Suprapubic skin (tissue), 4 donors: Measurements from ENCODE around the gene ZFP28. TPM values are rescaled to one million over a fixed set of nuclear protein-coding genes. Genes with fewer than 3 reads are reported as not detected.

ENCODE experiments used
- DNase-seq, 2 donors: peaks; one replicate each; pipeline ENCODE4 v3.0.0-alpha.2; 2019; ENCODE audit warnings: low spot score in 2 of 2
- H3K27ac ChIP-seq: fragments of 200-600 bp; sonication (generic); one replicate; pipeline ENCODE4 v1.5.1; 2019
- H3K27me3 ChIP-seq: fragments of 200-600 bp; sonication (generic); one replicate; pipeline ENCODE4 v1.5.1; 2019
- H3K36me3 ChIP-seq: fragments of 200-600 bp; sonication (generic); one replicate; pipeline ENCODE4 v1.5.1; 2019
- H3K4me1 ChIP-seq: fragments of 200-600 bp; sonication (generic); one replicate; pipeline ENCODE4 v1.5.1; 2019
- H3K4me3 ChIP-seq: fragments of 200-600 bp; sonication (generic); one replicate; pipeline ENCODE4 v1.5.1; 2019; ENCODE audit warnings: mild to moderate bottlenecking
- H3K9me3 ChIP-seq: fragments of 200-600 bp; sonication (generic); one replicate; pipeline ENCODE4 v1.5.1; 2019
- EP300 ChIP-seq: sonication (generic); formaldehyde crosslinking; IDR thresholded peaks from one replicate; pipeline ENCODE4 v1.6.1; 2017; ENCODE audit warnings: antibody characterized with exemption
- POLR2A ChIP-seq, 2 donors: fragments of 450-650 bp; IDR thresholded peaks; one replicate each; pipeline ENCODE4 v1.6.1; 2017; ENCODE audit warnings: antibody characterized with exemption in 2 of 2, mild to moderate bottlenecking in 2 of 2, moderate library complexity in 2 of 2
- POLR2AphosphoS5 ChIP-seq, 3 donors: sonication (generic); formaldehyde crosslinking; IDR thresholded peaks; one replicate each; pipeline ENCODE4 v1.6.1; 2017; ENCODE audit warnings: antibody characterized with exemption in 3 of 3
- WGBS: methylation state at CpG from one replicate; pipeline ENCODE4 v1.1.5; 2018; 5-methylcytosine and 5-hydroxymethylcytosine counted together
- total RNA-seq, 4 donors: library from RNA; depleted of rRNA; stranded (reverse); fragments of >200 nt; gene quantifications; one replicate each; pipeline ENCODE4 v1.1.0, GENCODE V29; 2016
- TF ChIP-seq, protein P1 (sequence below), 2 donors: fragments of 200-600 bp in 1 of 2; fragments of 450-650 bp in 1 of 2; sonication (generic) in 1 of 2; IDR thresholded peaks; one replicate each; pipeline ENCODE4 v1.5.1; 2016 to 2019; ENCODE audit warnings: antibody characterized with exemption in 2 of 2, mild to moderate bottlenecking in 1 of 2, moderate library complexity in 1 of 2

Gene ZFP28
- total RNA-seq, 4 donors from 2014 or later: 3.3 to 15.2 (median 5.0) TPM

DNA sequence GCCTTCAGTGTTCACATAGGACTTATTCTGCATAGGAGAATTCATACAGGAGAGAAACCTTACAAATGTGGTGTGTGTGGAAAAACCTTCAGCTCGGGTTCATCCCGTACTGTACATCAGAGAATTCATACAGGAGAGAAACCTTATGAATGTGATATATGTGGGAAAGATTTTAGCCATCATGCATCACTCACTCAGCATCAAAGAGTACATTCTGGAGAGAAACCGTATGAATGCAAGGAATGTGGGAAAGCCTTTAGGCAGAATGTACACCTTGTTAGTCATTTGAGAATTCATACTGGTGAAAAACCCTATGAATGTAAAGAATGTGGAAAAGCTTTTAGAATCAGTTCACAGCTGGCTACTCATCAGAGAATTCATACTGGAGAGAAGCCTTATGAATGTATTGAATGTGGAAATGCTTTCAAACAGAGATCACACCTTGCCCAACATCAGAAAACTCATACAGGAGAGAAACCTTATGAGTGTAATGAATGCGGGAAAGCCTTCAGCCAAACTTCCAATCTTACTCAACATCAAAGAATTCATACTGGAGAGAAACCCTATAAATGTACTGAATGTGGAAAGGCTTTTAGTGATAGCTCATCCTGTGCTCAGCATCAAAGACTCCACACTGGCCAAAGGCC is 13.4 kb upstream of the ZFP28 start:
- peaks cover 30% of the 10 kb centered on the region for H3K36me3 ChIP-seq
- TF ChIP-seq EP300: no peak
- TF ChIP-seq POLR2AphosphoS5 (IDR thresholded peaks at IDR 0.05): no peak
- TF ChIP-seq POLR2A (IDR thresholded peaks at IDR 0.05): no peak
- TF ChIP-seq, protein P1, sequence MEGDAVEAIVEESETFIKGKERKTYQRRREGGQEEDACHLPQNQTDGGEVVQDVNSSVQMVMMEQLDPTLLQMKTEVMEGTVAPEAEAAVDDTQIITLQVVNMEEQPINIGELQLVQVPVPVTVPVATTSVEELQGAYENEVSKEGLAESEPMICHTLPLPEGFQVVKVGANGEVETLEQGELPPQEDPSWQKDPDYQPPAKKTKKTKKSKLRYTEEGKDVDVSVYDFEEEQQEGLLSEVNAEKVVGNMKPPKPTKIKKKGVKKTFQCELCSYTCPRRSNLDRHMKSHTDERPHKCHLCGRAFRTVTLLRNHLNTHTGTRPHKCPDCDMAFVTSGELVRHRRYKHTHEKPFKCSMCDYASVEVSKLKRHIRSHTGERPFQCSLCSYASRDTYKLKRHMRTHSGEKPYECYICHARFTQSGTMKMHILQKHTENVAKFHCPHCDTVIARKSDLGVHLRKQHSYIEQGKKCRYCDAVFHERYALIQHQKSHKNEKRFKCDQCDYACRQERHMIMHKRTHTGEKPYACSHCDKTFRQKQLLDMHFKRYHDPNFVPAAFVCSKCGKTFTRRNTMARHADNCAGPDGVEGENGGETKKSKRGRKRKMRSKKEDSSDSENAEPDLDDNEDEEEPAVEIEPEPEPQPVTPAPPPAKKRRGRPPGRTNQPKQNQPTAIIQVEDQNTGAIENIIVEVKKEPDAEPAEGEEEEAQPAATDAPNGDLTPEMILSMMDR (IDR thresholded peaks at IDR 0.05): no peak
- H3K27me3 ChIP-seq: no peaks in the 10 kb centered on the region
- no peaks in the 10 kb centered on the region for H3K4me1 ChIP-seq
- H3K27ac ChIP-seq: no peak overlapping the region
- 79% methylated on average over 4 of the region's 4 CpGs for WGBS
- DNase-seq: no peak
- H3K9me3 ChIP-seq: peaks cover 83% of the 10 kb centered on the region
- no peak overlapping the region for H3K4me3 ChIP-seq

DNA sequence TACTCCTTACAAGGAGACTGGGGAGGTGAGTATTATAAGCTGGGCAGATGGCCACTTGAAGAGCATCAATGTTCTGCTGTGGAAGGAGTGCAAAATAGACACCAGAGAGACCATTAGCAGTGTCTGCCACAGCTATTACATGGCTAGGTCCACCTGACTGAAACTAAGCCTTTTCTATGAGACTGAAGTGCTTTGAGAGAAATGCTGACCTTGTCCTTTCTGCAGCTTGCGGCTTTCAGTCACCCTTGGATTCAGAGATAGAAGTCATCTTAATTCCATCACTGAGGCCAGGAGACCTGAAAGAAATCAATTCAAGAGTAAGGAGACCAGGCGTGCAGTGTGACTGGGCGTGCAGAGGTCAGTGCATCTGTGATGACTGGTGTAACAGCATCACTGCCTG is 1.3 kb upstream of the ZFP28 start:
- Histone ChIP-seq H3K4me1 (peaks cover 15% of the 10 kb centered on the region), H3K36me3 (peaks cover 18% of the 10 kb centered on the region), H3K4me3 (peak overlapping the region; percentile 76), H3K27me3 (no peaks in the 10 kb centered on the region), H3K9me3 (peaks cover 20% of the 10 kb centered on the region), H3K27ac (no peak overlapping the region)
- TF ChIP-seq POLR2A (IDR thresholded peaks at IDR 0.05): no peak
- TF ChIP-seq EP300: no peak
- TF ChIP-seq POLR2AphosphoS5 (IDR thresholded peaks at IDR 0.05): no peak
- TF ChIP-seq, protein P1 (IDR thresholded peaks at IDR 0.05): no peak
- WGBS: 90% methylated on average over 3 of the region's 3 CpGs
- DNase-seq: no peak

DNA sequence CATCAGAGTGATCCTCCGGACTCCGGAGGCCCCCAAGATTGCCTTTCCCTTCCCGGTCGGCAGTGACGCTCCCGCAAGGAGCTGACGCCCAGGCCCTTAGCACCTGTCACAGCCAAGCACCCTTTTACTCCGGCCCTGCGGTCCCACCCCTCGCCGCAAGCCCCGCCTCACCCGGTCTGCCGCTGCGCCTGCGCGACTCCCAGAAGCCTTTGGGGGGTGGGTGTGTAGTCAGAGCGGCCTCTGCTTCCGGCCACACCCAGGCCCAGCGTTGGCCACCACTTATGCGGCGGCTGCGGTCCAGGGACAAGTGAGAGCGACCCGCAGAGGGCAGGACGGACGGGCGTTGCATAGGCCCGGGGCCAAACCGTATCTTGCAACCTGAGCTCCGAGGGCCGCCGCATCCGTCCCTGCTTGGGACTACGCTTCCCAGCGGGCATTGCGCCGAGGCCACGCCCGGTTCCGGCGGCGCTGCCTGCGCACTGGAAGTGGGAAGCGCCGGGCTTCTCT is 441 bp upstream of the ZFP28 start:
- Histone ChIP-seq H3K36me3 (peaks cover 23% of the 10 kb centered on the region), H3K27me3 (no peaks in the 10 kb centered on the region), H3K27ac (peak overlapping the region; percentile 87), H3K4me1 (peaks cover 15% of the 10 kb centered on the region), H3K9me3 (peaks cover 13% of the 10 kb centered on the region), H3K4me3 (peak overlapping the region; percentile 76)
- DNase-seq: peak; percentile 90 to 93
- WGBS: 4% methylated on average over 11 of the region's 46 CpGs
- TF ChIP-seq, protein P1 (IDR thresholded peaks at IDR 0.05): no peak
- TF ChIP-seq POLR2AphosphoS5 (IDR thresholded peaks at IDR 0.05): peak in 1 of 3 donors; percentile 82
- TF ChIP-seq POLR2A (IDR thresholded peaks at IDR 0.05): no peak

GRCh38 chr19:56543776-56544175 is 5.0 kb downstream of the ZFP28 start:
- 89% methylated on average over 2 of the region's 2 CpGs for WGBS
- Histone ChIP-seq H3K27ac (no peak overlapping the region), H3K4me1 (peaks cover 10% of the 10 kb centered on the region), H3K27me3 (no peaks in the 10 kb centered on the region), H3K36me3 (peaks cover 68% of the 10 kb centered on the region), H3K9me3 (peaks cover 48% of the 10 kb centered on the region), H3K4me3 (no peak overlapping the region)
- TF ChIP-seq EP300 (no peak), POLR2AphosphoS5 (IDR thresholded peaks at IDR 0.05) (no peak), POLR2A (IDR thresholded peaks at IDR 0.05) (no peak)
- TF ChIP-seq, protein P1 (IDR thresholded peaks at IDR 0.05): no peak
- DNase-seq: no peak

GRCh38 chr19:56547535-56547934 is 8.8 kb downstream of the ZFP28 start:
- 62% methylated on average over 6 of the region's 6 CpGs for WGBS

More at GRCh38 chr19:56547535-56547934, 8.8 kb downstream of the ZFP28 start:
- no peak for TF ChIP-seq POLR2AphosphoS5 (IDR thresholded peaks at IDR 0.05)
- TF ChIP-seq, protein P1 (IDR thresholded peaks at IDR 0.05): no peak
- no peak for TF ChIP-seq POLR2A (IDR thresholded peaks at IDR 0.05)
- no peak for TF ChIP-seq EP300
- H3K36me3 ChIP-seq: peaks cover 86% of the 10 kb centered on the region
- no peak overlapping the region for H3K4me3 ChIP-seq
- no peak overlapping the region for H3K27ac ChIP-seq
- DNase-seq: no peak
- H3K9me3 ChIP-seq: peaks cover 82% of the 10 kb centered on the region
- H3K4me1 ChIP-seq: no peaks in the 10 kb centered on the region
- no peaks in the 10 kb centered on the region for H3K27me3 ChIP-seq
